T1000 (cell line): ENCODE results near the gene RAP1GAP2.
"Not testable (repeated sequence)": the region's sequence is repeated elsewhere in the genome, so short reads cannot be mapped to it uniquely, and the experiment has no call there.

ENCODE experiments used
- DNase-seq: peaks from one replicate; lab custom pipeline; 2025; ENCODE audit warnings: mixed read lengths; lab: John Stamatoyannopoulos, UW

Gene RAP1GAP2

DNA sequence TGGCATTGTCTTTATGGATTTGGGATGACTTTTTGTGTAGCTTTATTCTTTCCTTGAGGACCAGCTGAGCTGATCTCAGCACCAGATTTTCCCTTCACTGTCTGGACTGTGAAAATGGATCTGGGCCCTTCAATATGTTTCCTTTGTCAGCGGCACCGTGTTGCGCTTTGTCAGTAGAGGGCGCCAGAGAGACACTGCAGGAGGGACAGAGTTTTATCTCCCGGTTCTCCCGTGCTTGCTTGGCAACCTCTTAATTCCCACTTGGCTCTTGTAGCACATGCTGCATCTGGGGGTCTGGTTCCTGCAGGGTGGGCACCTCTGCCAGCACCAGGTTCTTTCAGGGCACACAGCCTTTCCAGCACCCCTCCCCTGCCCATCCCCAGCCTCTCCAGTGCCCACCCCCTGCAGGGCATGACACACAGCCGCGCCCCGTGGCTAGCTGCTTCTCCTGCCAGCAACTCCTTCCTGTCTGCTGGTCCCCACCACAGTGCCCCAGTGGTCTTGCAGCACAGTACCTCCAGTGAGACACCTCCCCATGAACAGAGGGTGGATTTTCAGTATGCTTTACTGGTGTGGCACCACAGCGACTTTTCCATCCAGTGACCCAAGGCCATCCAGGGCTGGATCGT lies 247.6 kb downstream of the RAP1GAP2 start:
- no peak for DNase-seq

GRCh38 chr17:3046753-3047152 lies 250.5 kb downstream of the RAP1GAP2 start:
- DNase-seq, result no peak

DNA sequence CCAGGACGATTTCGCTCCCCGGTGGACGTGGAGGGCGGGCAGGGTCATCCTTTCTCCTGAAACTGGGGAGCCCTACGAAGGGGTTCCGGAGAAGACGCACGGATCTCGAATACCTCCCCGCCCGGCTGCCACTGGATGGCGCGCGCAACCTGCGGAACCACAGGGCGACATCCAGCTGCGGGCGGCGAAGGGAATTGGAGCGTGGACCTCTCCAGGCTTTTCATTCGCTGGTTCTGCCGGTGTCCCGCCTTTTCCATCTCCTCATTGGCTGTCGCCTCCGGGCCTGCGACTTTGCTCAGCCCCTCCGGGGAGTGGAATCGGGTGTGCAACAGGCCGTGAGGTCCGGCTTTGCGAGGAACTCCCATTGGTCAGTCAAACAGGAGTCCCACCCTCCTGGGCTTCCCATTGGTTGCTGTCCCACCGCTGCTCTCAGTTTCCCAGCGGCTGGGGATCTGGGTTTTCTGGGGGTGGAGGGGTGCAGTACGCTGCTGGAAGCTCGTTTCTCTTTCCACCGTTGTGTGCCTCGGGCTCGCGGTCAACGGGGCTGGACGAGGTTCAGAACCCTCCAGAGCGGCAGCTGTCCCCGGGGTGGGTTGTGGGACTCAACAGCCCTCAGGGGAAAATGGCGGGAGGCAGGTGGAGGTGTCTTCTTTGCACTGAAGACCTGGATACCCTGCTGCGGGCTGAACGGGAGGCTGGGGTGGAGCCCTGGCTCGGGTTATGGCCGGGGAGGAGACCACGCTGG lies 252.7 kb downstream of the RAP1GAP2 start:
- peak; percentile 96 for DNase-seq

- DNase-seq, result no peak
These were observed 253.6 kb downstream of the RAP1GAP2 start for GRCh38 chr17:3049705-3050295.

GRCh38 chr17:3054868-3055267 lies 258.6 kb downstream of the RAP1GAP2 start:
- DNase-seq, result not testable (repeated sequence)

DNA sequence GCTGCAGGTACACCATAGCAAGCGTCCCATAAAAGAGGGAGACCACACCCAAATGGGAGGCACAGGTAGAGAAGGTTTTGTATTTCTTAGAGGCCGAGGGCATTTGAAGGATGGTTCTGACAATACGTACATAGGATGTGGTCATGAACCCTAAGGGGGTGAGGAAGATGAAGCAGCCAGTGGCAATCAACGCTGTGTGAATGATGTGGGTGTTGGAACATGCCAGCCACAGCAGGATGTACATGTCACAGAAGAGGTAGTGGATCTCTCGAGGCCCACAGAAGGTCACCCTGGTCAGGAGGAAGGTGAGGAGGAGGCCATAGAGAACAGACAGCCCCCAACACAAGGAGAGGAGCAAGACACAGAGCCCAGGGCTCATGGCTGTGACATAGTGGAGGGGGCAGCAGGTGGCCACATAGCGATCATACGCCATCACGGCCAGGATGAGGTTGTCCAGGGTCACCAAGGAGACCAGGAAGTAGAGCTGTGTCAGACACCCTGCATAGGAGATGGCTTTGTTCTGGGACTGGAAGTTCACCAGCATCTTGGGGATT lies 266.7 kb downstream of the RAP1GAP2 start:
- not testable (repeated sequence) for DNase-seq

GRCh38 chr17:3063507-3063906 lies 267.3 kb downstream of the RAP1GAP2 start, which contains the start of gene OR1D5:
Gene OR1D5 (minus strand): TSS chr17:3063607. CDS start chr17:3063607, 0 bp downstream.
- not testable (repeated sequence) for DNase-seq

DNA sequence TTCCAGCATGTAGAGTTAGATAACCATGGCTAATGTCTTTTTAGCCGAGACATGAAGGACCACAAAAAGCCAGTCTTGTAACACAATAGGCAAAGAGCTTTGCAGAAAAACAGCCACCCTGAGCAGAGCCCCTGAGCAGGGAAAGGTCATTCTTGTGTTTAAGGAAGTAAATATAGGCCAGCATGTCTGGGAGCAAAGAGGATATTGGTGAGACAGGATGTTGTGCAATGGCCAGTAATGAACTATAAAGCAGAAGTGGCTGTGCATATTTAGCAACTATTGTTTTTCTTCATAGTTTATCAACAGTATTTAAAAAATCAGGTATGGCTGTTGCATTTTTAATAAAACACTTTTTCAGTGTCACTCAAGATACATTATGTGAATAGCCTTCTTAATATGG lies 269.0 kb downstream of the RAP1GAP2 start:
- not testable (repeated sequence) for DNase-seq

- not testable (repeated sequence) for DNase-seq
These were observed 277.6 kb downstream of the RAP1GAP2 start for GRCh38 chr17:3073850-3074249.
